ENCODE measurements around the gene C16orf95. TPM values are rescaled to one million over a fixed set of nuclear protein-coding genes. Genes with fewer than 3 reads are reported as not detected.

C16orf95 gene
- total RNA-seq, 1 experiment from 2014 or later: 6.0 TPM

GRCh38 chr16:87328846-87329245 lies 11.7 kb upstream of the C16orf95 start:
- no peak for TF ChIP-seq CTCF (IDR thresholded peaks at IDR 0.05)
- BruUV-seq (replicated peaks): no TSS peak
- in situ Hi-C loops (cut with HindIII; ENCODE audit: low pct_unique_long_range_greater_than_20kb, low sequenced_read_pairs): no loop called here
- Histone ChIP-seq H3K36me3 (ENCODE audit: control insufficient read depth, insufficient read depth, low read length) (no peaks in the 10 kb centered on the region), H3K27ac (ENCODE audit: low read length) (no peak overlapping the region), H3K9me3 (ENCODE audit: control insufficient read depth, insufficient read depth, low read depth, low read length) (no peaks in the 10 kb centered on the region), H3K27me3 (ENCODE audit: control insufficient read depth, insufficient read depth, low read length) (no peaks in the 10 kb centered on the region), H3K4me3 (ENCODE audit: low read depth in 2 of 2, low read length in 2 of 2) (no peak overlapping the region), H3K4me1 (ENCODE audit: control insufficient read depth, insufficient read depth, low read length) (no peaks in the 10 kb centered on the region)
- no peak for DNase-seq (ENCODE audit: low read depth, low spot score)
- ATAC-seq: no peak
- POLR2A ChIA-PET: no interaction called here
- intact Hi-C loops (cut with micrococcal nuclease; ENCODE audit: unreplicated experiment): no loop called here
- CTCF ChIA-PET: no interaction called here

- in situ Hi-C loops (cut with HindIII; ENCODE audit: low pct_unique_long_range_greater_than_20kb, low sequenced_read_pairs): no loop called here
- ChIA-PET POLR2A (no interaction called here), CTCF (no interaction called here)
- H3K36me3 ChIP-seq (ENCODE audit: control insufficient read depth, insufficient read depth, low read length): no peaks in the 10 kb centered on the region
- H3K4me1 ChIP-seq (ENCODE audit: control insufficient read depth, insufficient read depth, low read length): no peaks in the 10 kb centered on the region
- DNase-seq (ENCODE audit: low read depth, low spot score): no peak
- H3K4me3 ChIP-seq (ENCODE audit: low read depth in 2 of 2, low read length in 2 of 2): no peak overlapping the region
- no peak for TF ChIP-seq TCF7L2 (IDR thresholded peaks at IDR 0.05; ENCODE audit: low read depth, low read length)
- no peak for TF ChIP-seq POLR2AphosphoS5 (IDR thresholded peaks at IDR 0.05; ENCODE audit: low read depth, low read length)
- TF ChIP-seq REST (IDR thresholded peaks at IDR 0.05; ENCODE audit: insufficient read depth in 1 of 2, low read depth in 2 of 2, low read length in 1 of 2): no peak
- no peak for TF ChIP-seq SIN3A (IDR thresholded peaks at IDR 0.05; ENCODE audit: borderline replicate concordance, insufficient read depth, low read depth, low read length)
- no peak for TF ChIP-seq CTCF (IDR thresholded peaks at IDR 0.05)
- ATAC-seq: no peak
- no peaks in the 10 kb centered on the region for H3K27me3 ChIP-seq (ENCODE audit: control insufficient read depth, insufficient read depth, low read length)
- no peak overlapping the region for H3K27ac ChIP-seq (ENCODE audit: low read length)
- no peaks in the 10 kb centered on the region for H3K9me3 ChIP-seq (ENCODE audit: control insufficient read depth, insufficient read depth, low read depth, low read length)
- no TSS peak for BruUV-seq (replicated peaks)
- intact Hi-C loops (cut with micrococcal nuclease; ENCODE audit: unreplicated experiment): no loop called here
Observed at GRCh38 chr16:87327798-87328495, 10.8 kb upstream of the C16orf95 start.
